TTC549 (cell line): ENCODE results near the gene IFNA17.
"Not testable (repeated sequence)": the region's sequence is repeated elsewhere in the genome, so short reads cannot be mapped to it uniquely, and the experiment has no call there.

Source experiments
- FAIRE-seq: peaks from 2 replicates; lab custom pipeline; 2012; peaks lifted over from hg19 to GRCh38; lab: Jason Lieb, UNC

The IFNA17 gene

DNA sequence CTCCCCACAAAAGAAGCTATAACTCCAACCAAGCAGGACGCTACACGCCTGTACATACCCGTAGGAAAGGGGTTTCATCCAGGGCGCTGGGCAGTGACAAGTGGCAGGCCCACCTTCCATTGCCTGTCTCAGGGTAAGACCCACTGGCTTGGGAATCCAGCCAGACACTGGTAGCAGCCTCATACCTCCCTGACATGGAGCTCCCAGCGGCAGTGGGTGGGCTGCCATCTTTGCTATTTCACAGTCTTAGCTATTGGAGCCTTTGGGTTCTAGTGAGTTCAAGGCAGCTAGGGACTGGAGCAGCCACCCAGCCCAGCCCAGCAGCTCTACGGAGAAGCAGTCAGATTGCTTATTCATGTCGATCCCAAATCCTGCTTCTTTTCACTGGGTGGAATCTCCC lies 17.7 kb downstream of the IFNA17 start:
- no peak for FAIRE-seq

DNA sequence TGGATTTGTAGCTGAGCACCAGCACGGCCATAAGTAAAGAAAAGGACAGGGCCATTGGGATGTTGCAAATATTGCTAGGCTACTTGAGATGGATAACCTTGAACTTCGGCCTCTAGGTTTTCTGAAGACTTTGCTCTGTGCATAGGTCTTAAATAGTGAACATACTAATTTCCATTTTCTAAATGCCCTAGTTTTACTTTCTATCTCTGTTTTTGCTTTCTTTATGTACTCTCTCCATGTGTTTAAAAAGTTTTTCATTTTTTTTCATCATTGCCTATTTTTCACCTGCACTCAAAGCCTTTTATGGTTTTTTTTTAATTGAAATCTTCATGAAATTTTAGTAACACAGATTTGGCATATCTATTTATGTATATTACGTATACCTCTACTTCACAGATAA lies 21.0 kb downstream of the IFNA17 start, which contains the start of gene IFNA10:
TSS of gene IFNA10 (minus strand) at position 101 of the 400 bp plus-strand sequence. CDS start at position 55, 46 bp downstream.
- not testable (repeated sequence) for FAIRE-seq

DNA sequence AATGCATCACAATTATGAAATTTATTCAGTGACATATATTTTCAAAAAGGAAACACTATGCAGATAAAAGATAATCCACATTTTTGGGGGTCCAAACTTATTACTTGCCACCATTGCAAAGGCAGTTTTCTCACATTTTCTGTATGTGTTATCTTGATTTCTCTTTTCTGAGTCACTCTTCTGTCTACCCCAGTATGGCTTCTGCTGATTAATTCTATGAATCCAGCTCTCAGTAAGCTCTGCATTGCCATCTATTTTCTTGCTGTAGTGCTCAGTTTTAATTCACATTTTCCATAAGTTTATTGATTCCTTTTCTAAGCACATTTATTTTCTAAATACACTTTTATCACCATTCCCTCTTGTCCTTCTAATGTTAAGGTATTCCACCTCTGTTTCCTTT lies 22.8 kb downstream of the IFNA17 start:
- no peak for FAIRE-seq

DNA sequence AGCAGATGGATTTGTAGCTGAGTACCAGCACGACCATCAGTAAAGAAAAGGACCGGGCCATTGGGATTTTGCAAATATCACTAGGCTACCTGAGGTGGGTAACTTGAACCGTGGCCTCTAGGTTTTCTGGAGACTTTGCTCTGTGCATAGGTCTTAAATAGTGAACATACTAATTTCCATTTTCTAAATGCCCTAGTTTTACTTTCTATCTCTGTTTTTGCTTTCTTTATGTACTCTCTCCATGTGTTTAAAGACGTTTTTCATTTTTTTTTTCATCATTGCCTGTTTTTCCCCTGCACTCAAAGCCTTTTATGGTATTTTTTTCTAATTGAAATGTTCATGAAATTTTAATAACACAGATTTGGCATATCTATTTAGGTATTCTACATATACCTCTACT lies 25.9 kb downstream of the IFNA17 start, which contains the start of gene IFNA7:
TSS of gene IFNA7 (minus strand) at position 101 of the 400 bp plus-strand sequence. CDS start at position 61, 40 bp downstream.
- FAIRE-seq: not testable (repeated sequence)

DNA sequence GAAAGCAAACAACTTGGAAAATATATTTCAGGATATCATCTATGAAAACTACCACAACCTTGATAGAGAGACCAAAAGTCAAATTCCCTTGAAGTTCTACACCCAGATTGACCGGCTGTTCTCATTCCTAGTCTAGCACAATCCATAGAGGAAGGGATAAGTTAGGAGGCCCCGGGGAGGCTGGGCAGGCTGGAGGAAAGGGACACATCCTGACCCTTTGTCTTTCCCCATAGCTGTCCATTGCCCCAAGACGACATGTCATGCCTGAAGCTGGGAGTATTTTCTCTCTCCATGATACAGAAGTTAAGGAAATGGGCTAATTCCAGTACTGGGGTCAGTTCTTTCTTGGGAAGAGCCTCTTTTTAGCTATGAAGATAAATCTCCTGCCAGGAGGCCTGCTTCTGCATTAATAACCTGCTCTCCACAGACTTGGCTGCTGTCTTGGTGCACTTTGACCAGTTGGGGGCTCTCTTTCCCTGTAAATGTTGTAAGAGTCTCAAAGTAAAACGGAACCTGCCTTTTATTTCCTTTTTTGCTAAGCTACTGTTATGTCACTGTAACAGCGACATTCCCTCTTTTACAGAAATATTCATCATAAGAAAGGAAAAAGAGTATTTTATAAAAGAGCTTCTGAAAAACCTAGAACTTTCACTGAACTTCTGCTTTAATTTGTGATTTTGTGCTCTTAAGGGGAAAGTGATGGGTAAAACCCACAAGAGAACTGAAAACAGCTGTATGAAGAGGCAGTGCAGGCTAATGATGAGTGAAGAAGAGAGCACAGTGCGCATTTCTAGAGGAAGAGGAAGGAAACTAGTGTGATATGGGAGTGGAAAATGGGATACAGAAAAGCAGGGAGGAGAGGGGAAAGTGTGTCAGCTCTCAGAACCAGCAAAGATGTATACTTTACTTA lies 32.9 kb downstream of the IFNA17 start:
- not testable (repeated sequence) for FAIRE-seq

DNA sequence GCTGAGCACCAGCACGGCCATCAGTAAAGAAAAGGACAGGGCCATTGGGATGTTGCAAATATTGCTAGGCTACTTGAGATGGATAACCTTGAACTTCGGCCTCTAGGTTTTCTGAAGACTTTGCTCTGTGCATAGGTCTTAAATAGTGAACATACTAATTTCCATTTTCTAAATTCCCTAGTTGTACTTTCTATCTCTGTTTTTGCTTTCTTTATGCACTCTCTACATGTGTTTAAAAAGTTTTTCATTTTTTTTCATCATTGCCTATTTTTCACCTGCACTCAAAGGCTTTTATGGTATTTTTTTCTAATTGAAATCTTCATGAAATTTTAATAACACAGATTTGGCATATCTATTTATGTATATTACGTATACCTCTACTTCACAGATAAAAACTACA lies 40.5 kb downstream of the IFNA17 start, which contains the start of gene IFNA4:
TSS of gene IFNA4 (minus strand) at position 101 of the 400 bp plus-strand sequence. CDS start at position 45, 56 bp downstream.
- FAIRE-seq: not testable (repeated sequence)

DNA sequence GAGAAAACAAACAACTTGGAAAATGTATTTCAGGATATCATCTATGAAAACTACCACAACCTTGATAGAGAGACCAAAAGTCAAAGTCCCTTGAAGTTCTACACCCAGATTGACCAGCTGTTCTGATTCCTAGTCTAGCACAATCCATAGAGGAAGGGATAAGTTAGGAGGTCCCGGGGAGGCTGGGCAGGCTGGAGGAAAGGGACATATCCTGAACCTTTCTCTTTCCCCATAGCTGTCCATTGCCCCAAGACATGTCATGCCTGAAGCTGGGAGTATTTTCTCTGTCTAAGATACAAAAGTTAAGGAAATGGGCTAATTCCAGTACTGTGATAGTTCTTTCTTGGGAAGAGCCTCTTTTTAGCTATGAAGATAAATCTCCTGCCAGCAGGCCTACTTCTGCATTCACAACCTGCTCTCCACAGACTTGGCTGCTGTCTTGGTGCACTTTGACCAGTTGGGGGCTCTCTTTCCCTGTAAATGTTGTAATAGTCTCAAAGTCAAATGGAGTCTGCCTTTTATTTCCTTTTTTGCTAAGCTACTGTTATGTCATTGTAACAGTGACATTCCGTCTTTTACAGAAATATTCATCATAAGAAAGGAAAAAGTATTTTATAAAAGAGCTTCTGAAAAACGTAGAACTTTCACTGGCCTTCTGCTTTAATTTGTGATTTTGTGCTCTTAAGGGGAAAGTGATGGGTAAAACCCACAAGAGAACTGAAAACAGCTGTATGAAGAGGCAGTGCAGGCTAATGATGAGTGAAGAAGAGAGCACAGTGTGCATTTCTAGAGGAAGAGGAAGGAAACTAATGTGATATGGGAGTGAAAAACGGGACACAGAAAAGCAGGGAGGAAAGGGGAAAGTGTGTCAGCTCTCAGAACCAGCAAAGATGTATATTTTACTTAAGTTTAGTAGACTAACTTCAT lies 44.9 kb downstream of the IFNA17 start:
- peak; percentile 55 for FAIRE-seq
